HCT116 (cell line): ENCODE measurements around the gene PSTPIP2. TPM values are rescaled to one million over a fixed set of nuclear protein-coding genes. Genes with fewer than 3 reads are reported as not detected.

Experiments
- ATAC-seq: fragments of 200-7000 bp; cut with Tn5 transposase; 2 replicates; pipeline ENCODE4 v1.9.1; 2020; ENCODE audit warnings: mild to moderate bottlenecking, moderate library complexity
- BruUV-seq: library from RNA; stranded (reverse); fragments of 400-500 nt; replicated peaks from 2 replicates; lab custom pipeline; 2021; lab: Mats Ljungman, UMichigan
- CTCF ChIA-PET: fragments of 300-600 bp; sonication (Branson Sonifier 250); formaldehyde crosslinking; loops from one replicate; lab custom pipeline; 2021; ENCODE audit warnings: antibody characterized with exemption; lab: Charles Lee
- POLR2A ChIA-PET: fragments of 300-600, 350-600 bp; sonication (Branson Sonifier 250); formaldehyde crosslinking; loops from one replicate; lab custom pipeline; 2021; ENCODE audit warnings: antibody characterized with exemption; lab: Charles Lee
- RAD21 ChIA-PET, 2 experiments: fragments of 300-600 bp; sonication (Branson Sonifier 250); formaldehyde crosslinking; loops; one replicate each; lab custom pipeline; 2023; ENCODE audit warnings: low total read pairs in 2 of 2; ENCODE audit not compliant: uncharacterized antibody in 2 of 2, unreplicated experiment in 2 of 2, low non-redundant PET in 1 of 2; lab: Charles Lee
- DNase-seq: peaks from one replicate; pipeline ENCODE4 v3.0.0-alpha.2; 2010; ENCODE audit warnings: low read depth, low spot score
- H2AFZ ChIP-seq: fragments of 200-600 bp; shearing (Covaris generic), sonication (generic); 2 replicates; pipeline ENCODE4 v1.6.1; 2017; ENCODE audit warnings: low read depth, mixed run types, mixed read lengths, antibody characterized with exemption, low read length; ENCODE audit not compliant: poor library complexity, severe bottlenecking
- H3K27ac ChIP-seq: 2 replicates; pipeline ENCODE4 v1.5.1; 2012; ENCODE audit warnings: low read depth, low read length
- H3K27me3 ChIP-seq: fragments of 200-600 bp; sonication (generic); 2 replicates; pipeline ENCODE4 v1.6.1; 2016; ENCODE audit warnings: mixed run types, low read length, mixed read lengths; ENCODE audit not compliant: insufficient read depth
- H3K36me3 ChIP-seq, 2 experiments: fragments of 200-500 bp in 1 of 2; fragments of 200-600 bp in 1 of 2; sonication (Bioruptor generic) in 1 of 2; sonication (generic) in 1 of 2; 2 replicates each; pipeline versions ENCODE4 v1.5.1 to v1.6.1; 2014 to 2016; ENCODE audit warnings: low read length in 2 of 2, inconsistent platforms in 1 of 2, mixed read lengths in 1 of 2, mixed run types in 1 of 2; ENCODE audit not compliant: insufficient read depth in 2 of 2, control insufficient read depth in 1 of 2
- H3K4me1 ChIP-seq, 2 experiments: fragments of 200-600 bp in 1 of 2; sonication (generic) in 1 of 2; 2 replicates each; pipeline versions ENCODE4 v1.5.1 to v1.6.1; 2012 to 2017; ENCODE audit warnings: low read length in 2 of 2, inconsistent platforms in 1 of 2, mild to moderate bottlenecking in 1 of 2, mixed read lengths in 1 of 2, mixed run types in 1 of 2, moderate library complexity in 1 of 2; ENCODE audit not compliant: insufficient read depth in 2 of 2, control insufficient read depth in 1 of 2
- H3K4me2 ChIP-seq: fragments of 200-600 bp; sonication (generic); 2 replicates; pipeline ENCODE4 v1.6.1; 2017; ENCODE audit warnings: mixed run types, low read length, mixed read lengths
- H3K4me3 ChIP-seq, 2 experiments: fragments of 200-600 bp in 1 of 2; sonication (generic) in 1 of 2; replicated peaks in 1 of 2; 2 replicates each; pipeline ENCODE4 v1.5.1; 2011 to 2016; ENCODE audit warnings: low read length in 2 of 2, control low read depth in 1 of 2, low read depth in 1 of 2, mild to moderate bottlenecking in 1 of 2, mixed read lengths in 1 of 2, mixed run types in 1 of 2
- H3K79me2 ChIP-seq: fragments of 200-600 bp; sonication (generic); 2 replicates; pipeline ENCODE4 v1.6.1; 2017; ENCODE audit warnings: mild to moderate bottlenecking, mixed run types, low read length, moderate library complexity, mixed read lengths; ENCODE audit not compliant: insufficient read depth
- H3K9ac ChIP-seq: fragments of 200-600 bp; sonication (generic); 2 replicates; pipeline ENCODE4 v1.6.1; 2016; ENCODE audit warnings: low read length, mixed read lengths
- H3K9me2 ChIP-seq: fragments of 200-600 bp; sonication (generic), shearing (Covaris generic); 2 replicates; pipeline ENCODE4 v1.6.1; 2017; ENCODE audit warnings: mixed run types, mild to moderate bottlenecking, moderate library complexity; ENCODE audit not compliant: insufficient read depth
- H3K9me3 ChIP-seq, 2 experiments: fragments of 200-500 bp in 1 of 2; fragments of 200-600 bp in 1 of 2; sonication (Bioruptor generic) in 1 of 2; sonication (generic) in 1 of 2; 2 replicates each; pipeline ENCODE4 v1.6.1; 2014 to 2017; ENCODE audit warnings: low read length in 2 of 2, mixed read lengths in 2 of 2, inconsistent platforms in 1 of 2, low read depth in 1 of 2, mild to moderate bottlenecking in 1 of 2, mixed run types in 1 of 2, moderate library complexity in 1 of 2; ENCODE audit not compliant: control insufficient read depth in 1 of 2, insufficient read depth in 1 of 2
- H4K20me1 ChIP-seq: fragments of 200-600 bp; sonication (generic), shearing (Covaris generic); 2 replicates; pipeline ENCODE4 v1.6.1; 2017; ENCODE audit warnings: mixed run types, mild to moderate bottlenecking, moderate library complexity; ENCODE audit not compliant: insufficient read depth
- CEBPB ChIP-seq: IDR thresholded peaks from 2 replicates; pipeline ENCODE4 v1.6.1; 2012; ENCODE audit warnings: low read depth
- CTCF ChIP-seq, 3 experiments: fragments of 200-600 bp in 1 of 3; sonication (generic) in 1 of 3; IDR thresholded peaks in 2 of 3; conservative IDR thresholded peaks in 1 of 3; 2 replicates each; pipeline ENCODE4 v1.5.1; 2012 to 2017; ENCODE audit warnings: low read depth in 2 of 3, low read length in 2 of 3, antibody characterized with exemption in 1 of 3, borderline replicate concordance in 1 of 3, control low read depth in 1 of 3, mild to moderate bottlenecking in 1 of 3, mixed read lengths in 1 of 3, mixed run types in 1 of 3, moderate library complexity in 1 of 3; ENCODE audit not compliant: insufficient read depth in 1 of 3
- ELF1 ChIP-seq: IDR thresholded peaks from 2 replicates; pipeline ENCODE4 v1.6.1; 2012; ENCODE audit warnings: low read depth, borderline replicate concordance
- EZH2 ChIP-seq: fragments of 200-600 bp; sonication (generic); IDR thresholded peaks from 2 replicates; pipeline ENCODE4 v1.6.1; 2017; ENCODE audit warnings: antibody characterized with exemption, mixed run types
- EZH2phosphoT487 ChIP-seq: fragments of 200-600 bp; IDR thresholded peaks from 2 replicates; pipeline ENCODE4 v1.6.1; 2018; ENCODE audit warnings: antibody characterized with exemption, borderline replicate concordance
- FOSL1 ChIP-seq: IDR thresholded peaks from 2 replicates; pipeline ENCODE4 v1.6.1; 2012; ENCODE audit warnings: low read depth
- JUND ChIP-seq: IDR thresholded peaks from 2 replicates; pipeline ENCODE4 v1.6.1; 2012
- MAX ChIP-seq: IDR thresholded peaks from 2 replicates; pipeline ENCODE4 v1.6.1; 2012
- POLR2A ChIP-seq: IDR thresholded peaks from 2 replicates; pipeline ENCODE4 v1.7.0; 2011; ENCODE audit warnings: borderline replicate concordance; ENCODE audit not compliant: insufficient read depth, insufficient read length; ENCODE audit errors: extremely low read depth
- POLR2AphosphoS5 ChIP-seq: IDR thresholded peaks from 2 replicates; pipeline ENCODE4 v1.6.1; 2011; ENCODE audit warnings: mild to moderate bottlenecking, low read depth, low read length, moderate library complexity
- RAD21 ChIP-seq: IDR thresholded peaks from 2 replicates; pipeline ENCODE4 v1.6.1; 2012; ENCODE audit warnings: low read depth, mild to moderate bottlenecking
- SIN3A ChIP-seq: IDR thresholded peaks from 2 replicates; pipeline ENCODE4 v1.6.1; 2012; ENCODE audit warnings: low read depth
- SP1 ChIP-seq: IDR thresholded peaks from 2 replicates; pipeline ENCODE4 v1.6.1; 2012; ENCODE audit warnings: low read depth
- SRF ChIP-seq: IDR thresholded peaks from 2 replicates; pipeline ENCODE4 v1.6.1; 2012; ENCODE audit warnings: low read depth
- TCF7L2 ChIP-seq: IDR thresholded peaks from 2 replicates; pipeline ENCODE4 v1.7.0; 2011; ENCODE audit warnings: borderline replicate concordance, inconsistent platforms; ENCODE audit not compliant: insufficient read depth, insufficient read length; ENCODE audit errors: extremely low read depth
- YY1 ChIP-seq: IDR thresholded peaks from 2 replicates; pipeline ENCODE4 v1.6.1; 2011; ENCODE audit warnings: low read length, low read depth, moderate library complexity, mild to moderate bottlenecking; ENCODE audit not compliant: insufficient replicate concordance; ENCODE audit errors: extremely low read depth
- ZFX ChIP-seq: fragments of 450-650 bp; IDR thresholded peaks from 2 replicates; pipeline ENCODE4 v1.6.1; 2017
- ZNF274 ChIP-seq: fragments of 200-500 bp; sonication (Bioruptor generic); IDR thresholded peaks from 2 replicates; pipeline ENCODE4 v1.6.1; 2014; ENCODE audit warnings: mild to moderate bottlenecking, low read depth, low read length, inconsistent platforms
- intact Hi-C: fragments of 100-400 bp; cut with micrococcal nuclease; formaldehyde crosslinking; loops from 2 replicates; pipeline ENCODE4 v1.10.0; 2022
- total RNA-seq: library from RNA; stranded (reverse); gene quantifications from one replicate; pipeline ENCODE4 v1.2.1, GENCODE V29; 2021; ENCODE audit not compliant: unreplicated experiment
- TF ChIP-seq, protein P1 (sequence below): IDR thresholded peaks from 2 replicates; pipeline ENCODE4 v1.6.1; 2011; ENCODE audit warnings: mild to moderate bottlenecking, low read length, moderate library complexity; ENCODE audit not compliant: insufficient replicate concordance; ENCODE audit errors: extremely low read depth

PSTPIP2 gene
- total RNA-seq, 1 experiment from 2014 or later: 20.0 TPM

GRCh38 chr18:45999536-45999935, 72.5 kb downstream of the PSTPIP2 start:
- H3K9ac ChIP-seq: no peak overlapping the region
- no peaks in the 10 kb centered on the region for H4K20me1 ChIP-seq
- RAD21 ChIA-PET: no interaction called here
- TF ChIP-seq ELF1 (no peak), RAD21 (no peak), ZNF274 (no peak), FOSL1 (no peak), EZH2 (no peak), MAX (no peak), ZFX (no peak), CTCF (IDR thresholded peaks at IDR 0.05 in 2 of 3, conservative IDR thresholded peaks at IDR 0.05 in 1 of 3; ENCODE audit: borderline replicate concordance in 1 of 3, insufficient read depth in 1 of 3, low read depth in 2 of 3, low read length in 2 of 3) (no peak), SRF (no peak), SP1 (no peak), JUND (no peak), TCF7L2 (no peak), SIN3A (no peak), POLR2AphosphoS5 (no peak), EZH2phosphoT487 (no peak), CEBPB (no peak), YY1 (no peak), POLR2A (no peak)
- TF ChIP-seq, protein P1, sequence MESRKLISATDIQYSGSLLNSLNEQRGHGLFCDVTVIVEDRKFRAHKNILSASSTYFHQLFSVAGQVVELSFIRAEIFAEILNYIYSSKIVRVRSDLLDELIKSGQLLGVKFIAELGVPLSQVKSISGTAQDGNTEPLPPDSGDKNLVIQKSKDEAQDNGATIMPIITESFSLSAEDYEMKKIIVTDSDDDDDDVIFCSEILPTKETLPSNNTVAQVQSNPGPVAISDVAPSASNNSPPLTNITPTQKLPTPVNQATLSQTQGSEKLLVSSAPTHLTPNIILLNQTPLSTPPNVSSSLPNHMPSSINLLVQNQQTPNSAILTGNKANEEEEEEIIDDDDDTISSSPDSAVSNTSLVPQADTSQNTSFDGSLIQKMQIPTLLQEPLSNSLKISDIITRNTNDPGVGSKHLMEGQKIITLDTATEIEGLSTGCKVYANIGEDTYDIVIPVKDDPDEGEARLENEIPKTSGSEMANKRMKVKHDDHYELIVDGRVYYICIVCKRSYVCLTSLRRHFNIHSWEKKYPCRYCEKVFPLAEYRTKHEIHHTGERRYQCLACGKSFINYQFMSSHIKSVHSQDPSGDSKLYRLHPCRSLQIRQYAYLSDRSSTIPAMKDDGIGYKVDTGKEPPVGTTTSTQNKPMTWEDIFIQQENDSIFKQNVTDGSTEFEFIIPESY: no peak
- TF ChIP-seq, all 23 proteins: peak for 0
- Histone ChIP-seq H3K79me2 (no peaks in the 10 kb centered on the region), H3K9me3 (no peaks in the 10 kb centered on the region), H3K4me3 (no peak overlapping the region), H3K27ac (no peak overlapping the region), H3K4me2 (no peak overlapping the region), H2AFZ (no peak overlapping the region), H3K9me2 (no peaks in the 10 kb centered on the region), H3K27me3 (no peaks in the 10 kb centered on the region), H3K4me1 (no peaks in the 10 kb centered on the region), H3K36me3 (peaks cover 0 to 6% of the 10 kb centered on the region in 2 experiments; a peak in 1 of 4 replicates)
- no peak for DNase-seq
- intact Hi-C loops: no loop called here
- ChIA-PET POLR2A (no interaction called here), CTCF (no interaction called here)
- ATAC-seq: no peak
- no TSS peak for BruUV-seq
